SK-N-SH treated with all-trans-retinoic acid at 6 μM for 48 hours (cell line): ENCODE data around the gene SCGB1D4.

Experiments used
- ESRRG ChIP-seq: fragments of 250-450 bp; sonication (Bioruptor Pico); IDR thresholded peaks from 2 replicates; pipeline ENCODE4 v1.6.1; 2021; ENCODE audit warnings: mild to moderate bottlenecking
- PATZ1 ChIP-seq: fragments of 250-450 bp; sonication (Bioruptor Pico); IDR thresholded peaks from 2 replicates; pipeline ENCODE4 v1.8.0; 2020; ENCODE audit warnings: mild to moderate bottlenecking, moderate library complexity, borderline replicate concordance
- POU6F1 ChIP-seq: fragments of 250-450 bp; sonication (Bioruptor Pico); IDR thresholded peaks from 2 replicates; pipeline ENCODE4 v1.8.0; 2021; ENCODE audit warnings: low read depth, mild to moderate bottlenecking, moderate library complexity, borderline replicate concordance
- PPARA ChIP-seq: fragments of 250-450 bp; sonication (Bioruptor Pico); IDR thresholded peaks from 2 replicates; pipeline ENCODE4 v1.5.0; 2020; ENCODE audit warnings: mild to moderate bottlenecking, borderline replicate concordance
- RARB ChIP-seq: fragments of 250-450 bp; sonication (Bioruptor Pico); IDR thresholded peaks from 2 replicates; pipeline ENCODE4 v1.8.0; 2021; ENCODE audit warnings: mild to moderate bottlenecking, moderate library complexity

GRCh38 chr11:62338218-62338617, 39.3 kb upstream of the SCGB1D4 start:
- TF ChIP-seq ESRRG (CRISPR knock-in tag) (no peak), PATZ1 (CRISPR knock-in tag) (no peak), RARB (CRISPR knock-in tag) (no peak), PPARA (CRISPR knock-in tag) (no peak), POU6F1 (CRISPR knock-in tag) (no peak)
